Right renal pelvis (tissue), 4 donors: ENCODE data around the gene MRTFA. TPM values are rescaled to one million over a fixed set of nuclear protein-coding genes. Genes with fewer than 3 reads are reported as not detected.

Experiments used
- DNase-seq, 4 donors: peaks; one replicate each; pipeline ENCODE4 v3.0.0-alpha.2; 2013; ENCODE audit warnings: low read depth in 4 of 4, low spot score in 3 of 4, missing footprints in 1 of 4
- polyA plus RNA-seq, 4 donors: library from polyadenylated mRNA; unstranded; fragments of 120-200 nt; gene quantifications; one replicate each; pipeline ENCODE4 v1.2.1, GENCODE V29; 2013; ENCODE audit not compliant: insufficient read length in 4 of 4

The MRTFA gene
- polyA plus RNA-seq, 4 donors: 21.9 to 31.0 (median 24.3) TPM

GRCh38 chr22:40441761-40442390 lies 194.6 kb downstream of the MRTFA start:
- no peak for DNase-seq

- peak; percentile 45 to 53 (median 50) for DNase-seq
Observed at GRCh38 chr22:40436505-40437431, 199.8 kb downstream of the MRTFA start.

GRCh38 chr22:40434745-40435144 lies 201.8 kb downstream of the MRTFA start:
- no peak for DNase-seq

- no peak for DNase-seq
Observed at GRCh38 chr22:40434106-40434505, 202.4 kb downstream of the MRTFA start.

- DNase-seq: no peak
Observed at GRCh38 chr22:40433416-40434090, 203.0 kb downstream of the MRTFA start.

GRCh38 chr22:40432625-40433024 lies 203.9 kb downstream of the MRTFA start:
- DNase-seq: no peak

- DNase-seq: no peak
Observed at GRCh38 chr22:40432157-40432556, 204.4 kb downstream of the MRTFA start.

- DNase-seq: no peak
Observed at GRCh38 chr22:40430991-40431390, 205.5 kb downstream of the MRTFA start.

GRCh38 chr22:40429481-40429880 lies 207.0 kb downstream of the MRTFA start:
- DNase-seq: no peak

GRCh38 chr22:40428796-40429195 lies 207.7 kb downstream of the MRTFA start:
- no peak for DNase-seq

- DNase-seq: no peak
Observed at GRCh38 chr22:40426594-40427333, 209.8 kb downstream of the MRTFA start.

- no peak for DNase-seq
Observed at GRCh38 chr22:40425082-40425481, 211.4 kb downstream of the MRTFA start.

GRCh38 chr22:40423882-40424640 lies 212.5 kb downstream of the MRTFA start:
- no peak for DNase-seq

GRCh38 chr22:40423310-40423688 lies 213.2 kb downstream of the MRTFA start:
- no peak for DNase-seq

- no peak for DNase-seq
Observed at GRCh38 chr22:40422558-40423309, 213.8 kb downstream of the MRTFA start.

- DNase-seq: no peak
Observed at GRCh38 chr22:40421941-40422340, 214.6 kb downstream of the MRTFA start.

- DNase-seq: no peak
Observed at GRCh38 chr22:40421082-40421350, 215.5 kb downstream of the MRTFA start.

GRCh38 chr22:40420341-40421081 lies 216.0 kb downstream of the MRTFA start:
- DNase-seq: no peak

GRCh38 chr22:40419718-40420117 lies 216.8 kb downstream of the MRTFA start:
- DNase-seq: no peak
